WTC11 (cell line): ENCODE data around the gene ZNF19. TPM values are rescaled to one million over a fixed set of nuclear protein-coding genes. Genes with fewer than 3 reads are reported as not detected.
A peak's percentile ranks its signal among the peaks of the same experiment; 100 is the strongest.

Source experiments
- ATAC-seq: fragments of 200-7000 bp; cut with Tn5 transposase; 2 replicates; pipeline ENCODE4 v1.10.0; 2021; ENCODE audit warnings: mild to moderate bottlenecking, moderate library complexity
- CTCF ChIA-PET: fragments of 300-600 bp; sonication (Branson Sonifier 250); formaldehyde crosslinking; loops from one replicate; lab custom pipeline; 2021; ENCODE audit warnings: antibody characterized with exemption; lab: Charles Lee
- POLR2A ChIA-PET: fragments of 350-600 bp; sonication (Branson Sonifier 250); formaldehyde crosslinking; loops from one replicate; lab custom pipeline; 2021; ENCODE audit warnings: antibody characterized with exemption; lab: Charles Lee
- DNase-seq: peaks from one replicate; pipeline ENCODE4 v3.0.0; 2021; ENCODE audit warnings: low spot score
- H3K27ac Mint-ChIP-seq: 2 replicates; pipeline ENCODE4 v1.8.0; 2021; ENCODE audit warnings: mixed read lengths
- H3K27me3 Mint-ChIP-seq: 2 replicates; pipeline ENCODE4 v1.8.0; 2021; ENCODE audit warnings: low read depth, mild to moderate bottlenecking, moderate library complexity, mixed read lengths
- H3K36me3 Mint-ChIP-seq: 2 replicates; pipeline ENCODE4 v1.8.0; 2021; ENCODE audit warnings: mixed read lengths
- H3K4me1 Mint-ChIP-seq: 2 replicates; pipeline ENCODE4 v1.8.0; 2022; ENCODE audit warnings: mixed read lengths
- H3K4me3 Mint-ChIP-seq: 2 replicates; pipeline ENCODE4 v1.8.0; 2021; ENCODE audit warnings: mild to moderate bottlenecking, moderate library complexity, mixed read lengths
- H3K9me3 Mint-ChIP-seq: 2 replicates; pipeline ENCODE4 v1.8.0; 2021; ENCODE audit warnings: mixed read lengths
- ATF1 ChIP-seq: sonication (generic); formaldehyde crosslinking; IDR thresholded peaks from 2 replicates; pipeline ENCODE4 v1.8.1; 2023; ENCODE audit warnings: mild to moderate bottlenecking, moderate library complexity, missing genetic modification reagents
- CBFB ChIP-seq: sonication (generic); formaldehyde crosslinking; IDR thresholded peaks from 2 replicates; pipeline ENCODE4 v1.8.1; 2022; ENCODE audit warnings: mild to moderate bottlenecking, low read depth, missing genetic modification reagents
- CREB1 ChIP-seq: sonication (generic); formaldehyde crosslinking; IDR thresholded peaks from 2 replicates; pipeline ENCODE4 v1.8.0; 2023; ENCODE audit warnings: mild to moderate bottlenecking, missing genetic modification reagents
- JUN ChIP-seq: sonication (generic); formaldehyde crosslinking; IDR thresholded peaks from 2 replicates; pipeline ENCODE4 v1.8.0; 2023; ENCODE audit warnings: mild to moderate bottlenecking, missing genetic modification reagents
- NFYB ChIP-seq: sonication (generic); formaldehyde crosslinking; conservative IDR thresholded peaks from 2 replicates; pipeline ENCODE4 v1.8.0; 2022; ENCODE audit warnings: low read depth, missing genetic modification reagents
- NR2C2 ChIP-seq: sonication (generic); formaldehyde crosslinking; IDR thresholded peaks from 2 replicates; pipeline ENCODE4 v1.8.0; 2022; ENCODE audit warnings: mild to moderate bottlenecking, missing genetic modification reagents
- RELA ChIP-seq: sonication (generic); formaldehyde crosslinking; IDR thresholded peaks from 2 replicates; pipeline ENCODE4 v1.8.1; 2022; ENCODE audit warnings: missing genetic modification reagents, mild to moderate bottlenecking, borderline replicate concordance
- RORB ChIP-seq: fragments of 250-450 bp; sonication (Bioruptor Pico); IDR thresholded peaks from 2 replicates; pipeline ENCODE4 v1.9.0; 2021; ENCODE audit warnings: mild to moderate bottlenecking
- SMAD3 ChIP-seq: sonication (generic); formaldehyde crosslinking; IDR thresholded peaks from 2 replicates; pipeline ENCODE4 v1.8.0; 2022; ENCODE audit warnings: missing genetic modification reagents, mild to moderate bottlenecking, borderline replicate concordance
- SMAD4 ChIP-seq: sonication (generic); formaldehyde crosslinking; IDR thresholded peaks from 2 replicates; pipeline ENCODE4 v1.8.0; 2022; ENCODE audit warnings: mild to moderate bottlenecking, missing genetic modification reagents
- TEAD4 ChIP-seq: sonication (generic); formaldehyde crosslinking; IDR thresholded peaks from 2 replicates; pipeline ENCODE4 v1.8.0; 2022; ENCODE audit warnings: mild to moderate bottlenecking, missing genetic modification reagents
- ZBTB21 ChIP-seq: sonication (generic); formaldehyde crosslinking; IDR thresholded peaks from 2 replicates; pipeline ENCODE4 v1.8.1; 2023; ENCODE audit warnings: mild to moderate bottlenecking, missing genetic modification reagents, borderline replicate concordance
- ZNF138 ChIP-seq: sonication (generic); formaldehyde crosslinking; conservative IDR thresholded peaks from 2 replicates; pipeline ENCODE4 v1.8.1; 2022; ENCODE audit warnings: mild to moderate bottlenecking, moderate library complexity, missing genetic modification reagents
- ZNF671 ChIP-seq: fragments of 250-450 bp; sonication (Bioruptor Pico); IDR thresholded peaks from 2 replicates; pipeline ENCODE4 v1.8.0; 2021; ENCODE audit warnings: mild to moderate bottlenecking
- total RNA-seq: library from RNA; stranded (reverse); gene quantifications from 3 replicates; pipeline ENCODE4 v1.2.3, GENCODE V29; 2021
- TF ChIP-seq, protein P1 (sequence below): fragments of 200-600 bp; IDR thresholded peaks from 2 replicates; pipeline ENCODE4 v1.8.0; 2022; ENCODE audit warnings: antibody characterized with exemption
- TF ChIP-seq, protein P2 (sequence below): sonication (generic); formaldehyde crosslinking; IDR thresholded peaks from 2 replicates; pipeline ENCODE4 v1.8.1; 2023; ENCODE audit warnings: mild to moderate bottlenecking, missing genetic modification reagents, moderate library complexity
- TF ChIP-seq, protein P3 (sequence below): sonication (generic); formaldehyde crosslinking; IDR thresholded peaks from 2 replicates; pipeline ENCODE4 v1.8.0; 2022; ENCODE audit warnings: mild to moderate bottlenecking, missing genetic modification reagents
- TF ChIP-seq, protein P4 (sequence below): sonication (generic); formaldehyde crosslinking; IDR thresholded peaks from 2 replicates; pipeline ENCODE4 v1.8.0; 2022; ENCODE audit warnings: mild to moderate bottlenecking, missing genetic modification reagents
- TF ChIP-seq, protein P5 (sequence below): sonication (generic); formaldehyde crosslinking; IDR thresholded peaks from 2 replicates; pipeline ENCODE4 v1.8.0; 2022; ENCODE audit warnings: missing genetic modification reagents
- TF ChIP-seq, protein P6 (sequence below): sonication (generic); formaldehyde crosslinking; conservative IDR thresholded peaks from 2 replicates; pipeline ENCODE4 v1.8.1; 2023; ENCODE audit warnings: mild to moderate bottlenecking, low read depth, missing genetic modification reagents, moderate library complexity
- TF ChIP-seq, protein P7 (sequence below): sonication (generic); formaldehyde crosslinking; IDR thresholded peaks from 2 replicates; pipeline ENCODE4 v1.8.1; 2023; ENCODE audit warnings: mild to moderate bottlenecking, missing genetic modification reagents
- TF ChIP-seq, protein P8 (sequence below): fragments of 250-450 bp; sonication (Bioruptor Pico); IDR thresholded peaks from 2 replicates; pipeline ENCODE4 v1.9.0; 2021; ENCODE audit warnings: moderate library complexity, mild to moderate bottlenecking, inconsistent platforms, borderline replicate concordance

The ZNF19 gene
- total RNA-seq, 1 experiment from 2014 or later = 4.3 TPM

DNA sequence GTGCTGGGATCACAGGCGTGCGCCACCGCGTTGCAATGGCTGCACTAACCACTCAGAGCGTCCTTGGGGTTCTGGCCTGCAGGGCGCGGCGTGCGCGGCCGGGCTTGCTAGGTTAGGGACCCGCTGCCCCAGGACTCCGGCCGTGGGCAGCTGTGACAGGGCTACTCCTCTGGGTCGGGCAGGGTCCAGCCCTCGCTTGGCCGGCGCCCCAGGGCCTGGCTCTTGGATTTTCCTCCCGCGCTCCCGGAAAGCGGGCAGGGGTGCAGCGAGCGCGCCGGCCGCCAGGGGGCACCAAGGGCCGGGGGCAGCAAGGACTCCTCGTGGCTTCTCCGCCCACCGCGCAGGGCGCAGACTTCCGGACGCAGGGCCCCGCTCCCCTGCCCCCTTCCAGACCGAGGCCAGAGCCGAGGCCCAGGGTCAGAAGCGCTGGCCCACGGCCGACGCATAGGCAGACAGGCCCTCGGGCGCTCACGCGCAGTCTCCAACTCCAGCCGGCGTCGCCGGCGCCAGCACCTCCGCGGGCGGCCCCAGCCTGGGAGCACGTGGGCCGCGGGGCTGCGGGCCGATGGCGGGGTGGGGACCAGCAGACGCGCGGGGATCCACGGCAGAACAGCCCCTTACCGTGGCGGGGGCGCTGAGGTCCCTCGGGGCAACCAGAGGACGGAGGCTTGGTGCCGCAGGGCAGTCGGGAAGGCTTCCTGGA lies 47.6 kb downstream of the ZNF19 start:
- DNase-seq (peak; percentile 89), ATAC-seq (peak; percentile 77)
- Mint-ChIP-seq H3K27me3 (peaks cover 15% of the 10 kb centered on the region), H3K4me1 (peaks cover 7% of the 10 kb centered on the region; the same call in 1 of the 2 replicates), H3K9me3 (peaks cover 26% of the 10 kb centered on the region), H3K27ac (no peak overlapping the region), H3K36me3 (no peaks in the 10 kb centered on the region), H3K4me3 (no peak overlapping the region)
- ChIA-PET CTCF (interaction anchor here (1.0 kb wide), 1 partner anchor 58 kb away, joined by 3 read pairs; no protein-coding TSS in a partner anchor), POLR2A (no interaction called here)
- TF ChIP-seq ZBTB21 (CRISPR knock-in tag) (peak; percentile 41; the same call in 1 of the 2 replicates), SMAD4 (CRISPR knock-in tag) (no peak), RELA (CRISPR knock-in tag) (no peak), NR2C2 (CRISPR knock-in tag) (no peak), RORB (CRISPR knock-in tag) (no peak), JUN (CRISPR knock-in tag) (no peak), CBFB (CRISPR knock-in tag) (no peak), ZNF138 (CRISPR knock-in tag) (no peak; the same call in 1 of the 2 replicates), TEAD4 (CRISPR knock-in tag) (no peak), SMAD3 (peak; percentile 54; the same call in 1 of the 2 replicates), CREB1 (CRISPR knock-in tag) (no peak), ZNF671 (CRISPR knock-in tag) (no peak), ATF1 (CRISPR knock-in tag) (no peak), NFYB (no peak)
- TF ChIP-seq, protein P1, sequence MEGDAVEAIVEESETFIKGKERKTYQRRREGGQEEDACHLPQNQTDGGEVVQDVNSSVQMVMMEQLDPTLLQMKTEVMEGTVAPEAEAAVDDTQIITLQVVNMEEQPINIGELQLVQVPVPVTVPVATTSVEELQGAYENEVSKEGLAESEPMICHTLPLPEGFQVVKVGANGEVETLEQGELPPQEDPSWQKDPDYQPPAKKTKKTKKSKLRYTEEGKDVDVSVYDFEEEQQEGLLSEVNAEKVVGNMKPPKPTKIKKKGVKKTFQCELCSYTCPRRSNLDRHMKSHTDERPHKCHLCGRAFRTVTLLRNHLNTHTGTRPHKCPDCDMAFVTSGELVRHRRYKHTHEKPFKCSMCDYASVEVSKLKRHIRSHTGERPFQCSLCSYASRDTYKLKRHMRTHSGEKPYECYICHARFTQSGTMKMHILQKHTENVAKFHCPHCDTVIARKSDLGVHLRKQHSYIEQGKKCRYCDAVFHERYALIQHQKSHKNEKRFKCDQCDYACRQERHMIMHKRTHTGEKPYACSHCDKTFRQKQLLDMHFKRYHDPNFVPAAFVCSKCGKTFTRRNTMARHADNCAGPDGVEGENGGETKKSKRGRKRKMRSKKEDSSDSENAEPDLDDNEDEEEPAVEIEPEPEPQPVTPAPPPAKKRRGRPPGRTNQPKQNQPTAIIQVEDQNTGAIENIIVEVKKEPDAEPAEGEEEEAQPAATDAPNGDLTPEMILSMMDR = peak; percentile 85
- TF ChIP-seq, protein P2, sequence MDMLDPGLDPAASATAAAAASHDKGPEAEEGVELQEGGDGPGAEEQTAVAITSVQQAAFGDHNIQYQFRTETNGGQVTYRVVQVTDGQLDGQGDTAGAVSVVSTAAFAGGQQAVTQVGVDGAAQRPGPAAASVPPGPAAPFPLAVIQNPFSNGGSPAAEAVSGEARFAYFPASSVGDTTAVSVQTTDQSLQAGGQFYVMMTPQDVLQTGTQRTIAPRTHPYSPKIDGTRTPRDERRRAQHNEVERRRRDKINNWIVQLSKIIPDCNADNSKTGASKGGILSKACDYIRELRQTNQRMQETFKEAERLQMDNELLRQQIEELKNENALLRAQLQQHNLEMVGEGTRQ (CRISPR knock-in tag) = 0 out of 2 replicates have a peak, but pooled peaks have one; percentile 21
- TF ChIP-seq, protein P3, sequence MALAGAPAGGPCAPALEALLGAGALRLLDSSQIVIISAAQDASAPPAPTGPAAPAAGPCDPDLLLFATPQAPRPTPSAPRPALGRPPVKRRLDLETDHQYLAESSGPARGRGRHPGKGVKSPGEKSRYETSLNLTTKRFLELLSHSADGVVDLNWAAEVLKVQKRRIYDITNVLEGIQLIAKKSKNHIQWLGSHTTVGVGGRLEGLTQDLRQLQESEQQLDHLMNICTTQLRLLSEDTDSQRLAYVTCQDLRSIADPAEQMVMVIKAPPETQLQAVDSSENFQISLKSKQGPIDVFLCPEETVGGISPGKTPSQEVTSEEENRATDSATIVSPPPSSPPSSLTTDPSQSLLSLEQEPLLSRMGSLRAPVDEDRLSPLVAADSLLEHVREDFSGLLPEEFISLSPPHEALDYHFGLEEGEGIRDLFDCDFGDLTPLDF (CRISPR knock-in tag) = no peak
- TF ChIP-seq, protein P4, sequence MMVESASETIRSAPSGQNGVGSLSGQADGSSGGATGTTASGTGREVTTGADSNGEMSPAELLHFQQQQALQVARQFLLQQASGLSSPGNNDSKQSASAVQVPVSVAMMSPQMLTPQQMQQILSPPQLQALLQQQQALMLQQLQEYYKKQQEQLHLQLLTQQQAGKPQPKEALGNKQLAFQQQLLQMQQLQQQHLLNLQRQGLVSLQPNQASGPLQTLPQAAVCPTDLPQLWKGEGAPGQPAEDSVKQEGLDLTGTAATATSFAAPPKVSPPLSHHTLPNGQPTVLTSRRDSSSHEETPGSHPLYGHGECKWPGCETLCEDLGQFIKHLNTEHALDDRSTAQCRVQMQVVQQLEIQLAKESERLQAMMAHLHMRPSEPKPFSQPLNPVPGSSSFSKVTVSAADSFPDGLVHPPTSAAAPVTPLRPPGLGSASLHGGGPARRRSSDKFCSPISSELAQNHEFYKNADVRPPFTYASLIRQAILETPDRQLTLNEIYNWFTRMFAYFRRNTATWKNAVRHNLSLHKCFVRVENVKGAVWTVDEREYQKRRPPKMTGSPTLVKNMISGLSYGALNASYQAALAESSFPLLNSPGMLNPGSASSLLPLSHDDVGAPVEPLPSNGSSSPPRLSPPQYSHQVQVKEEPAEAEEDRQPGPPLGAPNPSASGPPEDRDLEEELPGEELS (CRISPR knock-in tag) = no peak
- TF ChIP-seq, protein P5, sequence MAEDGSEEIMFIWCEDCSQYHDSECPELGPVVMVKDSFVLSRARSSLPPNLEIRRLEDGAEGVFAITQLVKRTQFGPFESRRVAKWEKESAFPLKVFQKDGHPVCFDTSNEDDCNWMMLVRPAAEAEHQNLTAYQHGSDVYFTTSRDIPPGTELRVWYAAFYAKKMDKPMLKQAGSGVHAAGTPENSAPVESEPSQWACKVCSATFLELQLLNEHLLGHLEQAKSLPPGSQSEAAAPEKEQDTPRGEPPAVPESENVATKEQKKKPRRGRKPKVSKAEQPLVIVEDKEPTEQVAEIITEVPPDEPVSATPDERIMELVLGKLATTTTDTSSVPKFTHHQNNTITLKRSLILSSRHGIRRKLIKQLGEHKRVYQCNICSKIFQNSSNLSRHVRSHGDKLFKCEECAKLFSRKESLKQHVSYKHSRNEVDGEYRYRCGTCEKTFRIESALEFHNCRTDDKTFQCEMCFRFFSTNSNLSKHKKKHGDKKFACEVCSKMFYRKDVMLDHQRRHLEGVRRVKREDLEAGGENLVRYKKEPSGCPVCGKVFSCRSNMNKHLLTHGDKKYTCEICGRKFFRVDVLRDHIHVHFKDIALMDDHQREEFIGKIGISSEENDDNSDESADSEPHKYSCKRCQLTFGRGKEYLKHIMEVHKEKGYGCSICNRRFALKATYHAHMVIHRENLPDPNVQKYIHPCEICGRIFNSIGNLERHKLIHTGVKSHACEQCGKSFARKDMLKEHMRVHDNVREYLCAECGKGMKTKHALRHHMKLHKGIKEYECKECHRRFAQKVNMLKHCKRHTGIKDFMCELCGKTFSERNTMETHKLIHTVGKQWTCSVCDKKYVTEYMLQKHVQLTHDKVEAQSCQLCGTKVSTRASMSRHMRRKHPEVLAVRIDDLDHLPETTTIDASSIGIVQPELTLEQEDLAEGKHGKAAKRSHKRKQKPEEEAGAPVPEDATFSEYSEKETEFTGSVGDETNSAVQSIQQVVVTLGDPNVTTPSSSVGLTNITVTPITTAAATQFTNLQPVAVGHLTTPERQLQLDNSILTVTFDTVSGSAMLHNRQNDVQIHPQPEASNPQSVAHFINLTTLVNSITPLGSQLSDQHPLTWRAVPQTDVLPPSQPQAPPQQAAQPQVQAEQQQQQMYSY (CRISPR knock-in tag) = no peak
- TF ChIP-seq, protein P6, sequence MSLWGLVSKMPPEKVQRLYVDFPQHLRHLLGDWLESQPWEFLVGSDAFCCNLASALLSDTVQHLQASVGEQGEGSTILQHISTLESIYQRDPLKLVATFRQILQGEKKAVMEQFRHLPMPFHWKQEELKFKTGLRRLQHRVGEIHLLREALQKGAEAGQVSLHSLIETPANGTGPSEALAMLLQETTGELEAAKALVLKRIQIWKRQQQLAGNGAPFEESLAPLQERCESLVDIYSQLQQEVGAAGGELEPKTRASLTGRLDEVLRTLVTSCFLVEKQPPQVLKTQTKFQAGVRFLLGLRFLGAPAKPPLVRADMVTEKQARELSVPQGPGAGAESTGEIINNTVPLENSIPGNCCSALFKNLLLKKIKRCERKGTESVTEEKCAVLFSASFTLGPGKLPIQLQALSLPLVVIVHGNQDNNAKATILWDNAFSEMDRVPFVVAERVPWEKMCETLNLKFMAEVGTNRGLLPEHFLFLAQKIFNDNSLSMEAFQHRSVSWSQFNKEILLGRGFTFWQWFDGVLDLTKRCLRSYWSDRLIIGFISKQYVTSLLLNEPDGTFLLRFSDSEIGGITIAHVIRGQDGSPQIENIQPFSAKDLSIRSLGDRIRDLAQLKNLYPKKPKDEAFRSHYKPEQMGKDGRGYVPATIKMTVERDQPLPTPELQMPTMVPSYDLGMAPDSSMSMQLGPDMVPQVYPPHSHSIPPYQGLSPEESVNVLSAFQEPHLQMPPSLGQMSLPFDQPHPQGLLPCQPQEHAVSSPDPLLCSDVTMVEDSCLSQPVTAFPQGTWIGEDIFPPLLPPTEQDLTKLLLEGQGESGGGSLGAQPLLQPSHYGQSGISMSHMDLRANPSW (CRISPR knock-in tag) = no peak
- TF ChIP-seq, protein P7, sequence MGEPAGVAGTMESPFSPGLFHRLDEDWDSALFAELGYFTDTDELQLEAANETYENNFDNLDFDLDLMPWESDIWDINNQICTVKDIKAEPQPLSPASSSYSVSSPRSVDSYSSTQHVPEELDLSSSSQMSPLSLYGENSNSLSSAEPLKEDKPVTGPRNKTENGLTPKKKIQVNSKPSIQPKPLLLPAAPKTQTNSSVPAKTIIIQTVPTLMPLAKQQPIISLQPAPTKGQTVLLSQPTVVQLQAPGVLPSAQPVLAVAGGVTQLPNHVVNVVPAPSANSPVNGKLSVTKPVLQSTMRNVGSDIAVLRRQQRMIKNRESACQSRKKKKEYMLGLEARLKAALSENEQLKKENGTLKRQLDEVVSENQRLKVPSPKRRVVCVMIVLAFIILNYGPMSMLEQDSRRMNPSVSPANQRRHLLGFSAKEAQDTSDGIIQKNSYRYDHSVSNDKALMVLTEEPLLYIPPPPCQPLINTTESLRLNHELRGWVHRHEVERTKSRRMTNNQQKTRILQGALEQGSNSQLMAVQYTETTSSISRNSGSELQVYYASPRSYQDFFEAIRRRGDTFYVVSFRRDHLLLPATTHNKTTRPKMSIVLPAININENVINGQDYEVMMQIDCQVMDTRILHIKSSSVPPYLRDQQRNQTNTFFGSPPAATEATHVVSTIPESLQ (CRISPR knock-in tag) = no peak
- TF ChIP-seq, protein P8, sequence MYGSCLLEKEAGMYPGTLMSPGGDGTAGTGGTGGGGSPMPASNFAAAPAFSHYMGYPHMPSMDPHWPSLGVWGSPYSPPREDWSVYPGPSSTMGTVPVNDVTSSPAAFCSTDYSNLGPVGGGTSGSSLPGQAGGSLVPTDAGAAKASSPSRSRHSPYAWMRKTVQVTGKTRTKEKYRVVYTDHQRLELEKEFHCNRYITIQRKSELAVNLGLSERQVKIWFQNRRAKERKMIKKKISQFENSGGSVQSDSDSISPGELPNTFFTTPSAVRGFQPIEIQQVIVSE (CRISPR knock-in tag) = no peak
